Thyroid gland (tissue), 4 donors: Measurements from ENCODE around the gene AZGP1.

Experiments
- POLR2A ChIP-seq, 2 donors: fragments of 450-650 bp; IDR thresholded peaks; one replicate each; pipeline ENCODE4 v1.6.1; 2017; ENCODE audit warnings: antibody characterized with exemption in 2 of 2, mild to moderate bottlenecking in 2 of 2, moderate library complexity in 1 of 2
- TF ChIP-seq, protein P1 (sequence below), 6 experiments: fragments of 200-600 bp in 3 of 6; fragments of 450-650 bp in 3 of 6; sonication (generic) in 3 of 6; IDR thresholded peaks; one replicate each; pipeline ENCODE4 v1.5.1; 2016 to 2019; ENCODE audit warnings: antibody characterized with exemption in 6 of 6, mild to moderate bottlenecking in 2 of 6, inconsistent platforms in 1 of 6, moderate library complexity in 1 of 6

- TF ChIP-seq, protein P1, sequence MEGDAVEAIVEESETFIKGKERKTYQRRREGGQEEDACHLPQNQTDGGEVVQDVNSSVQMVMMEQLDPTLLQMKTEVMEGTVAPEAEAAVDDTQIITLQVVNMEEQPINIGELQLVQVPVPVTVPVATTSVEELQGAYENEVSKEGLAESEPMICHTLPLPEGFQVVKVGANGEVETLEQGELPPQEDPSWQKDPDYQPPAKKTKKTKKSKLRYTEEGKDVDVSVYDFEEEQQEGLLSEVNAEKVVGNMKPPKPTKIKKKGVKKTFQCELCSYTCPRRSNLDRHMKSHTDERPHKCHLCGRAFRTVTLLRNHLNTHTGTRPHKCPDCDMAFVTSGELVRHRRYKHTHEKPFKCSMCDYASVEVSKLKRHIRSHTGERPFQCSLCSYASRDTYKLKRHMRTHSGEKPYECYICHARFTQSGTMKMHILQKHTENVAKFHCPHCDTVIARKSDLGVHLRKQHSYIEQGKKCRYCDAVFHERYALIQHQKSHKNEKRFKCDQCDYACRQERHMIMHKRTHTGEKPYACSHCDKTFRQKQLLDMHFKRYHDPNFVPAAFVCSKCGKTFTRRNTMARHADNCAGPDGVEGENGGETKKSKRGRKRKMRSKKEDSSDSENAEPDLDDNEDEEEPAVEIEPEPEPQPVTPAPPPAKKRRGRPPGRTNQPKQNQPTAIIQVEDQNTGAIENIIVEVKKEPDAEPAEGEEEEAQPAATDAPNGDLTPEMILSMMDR (IDR thresholded peaks at IDR 0.05), result no peak
- no peak for TF ChIP-seq POLR2A (IDR thresholded peaks at IDR 0.05)
These were observed 1.1 kb downstream of the AZGP1 start for GRCh38 chr7:99974681-99975080.
